GM18868 (cell line): Measurements from ENCODE around the gene TBC1D2.

ENCODE experiments used
- ATAC-seq: cut with Tn5 transposase; IDR thresholded peaks from one replicate; pipeline ENCODE4 v1.9.1; 2021; ENCODE audit warnings: mild to moderate bottlenecking, moderate library complexity; ENCODE audit not compliant: unreplicated experiment

Gene TBC1D2

GRCh38 chr9:98219364-98219716 is 36.1 kb downstream of the TBC1D2 start:
- ATAC-seq, result no peak

- ATAC-seq, result no peak
Observed at GRCh38 chr9:98218562-98219363, 36.7 kb downstream of the TBC1D2 start.

- no peak for ATAC-seq
Observed at GRCh38 chr9:98217255-98217654, 38.2 kb downstream of the TBC1D2 start.

GRCh38 chr9:98216391-98216790 is 39.1 kb downstream of the TBC1D2 start:
- ATAC-seq, result no peak

- ATAC-seq, result no peak
Observed at GRCh38 chr9:98215821-98216220, 39.6 kb downstream of the TBC1D2 start.

- no peak for ATAC-seq
Observed at GRCh38 chr9:98215271-98215670, 40.2 kb downstream of the TBC1D2 start.

- ATAC-seq, result no peak
Observed at GRCh38 chr9:98214811-98215210, 40.6 kb downstream of the TBC1D2 start.

GRCh38 chr9:98211260-98211659 is 44.2 kb downstream of the TBC1D2 start:
- no peak for ATAC-seq

- no peak for ATAC-seq
Observed at GRCh38 chr9:98210435-98210834, 45.0 kb downstream of the TBC1D2 start.

GRCh38 chr9:98209530-98209929 is 45.9 kb downstream of the TBC1D2 start:
- no peak for ATAC-seq

GRCh38 chr9:98208635-98209034 is 46.8 kb downstream of the TBC1D2 start:
- ATAC-seq, result no peak

- no peak for ATAC-seq
Observed at GRCh38 chr9:98207606-98208005, 47.8 kb downstream of the TBC1D2 start.

GRCh38 chr9:98206754-98207153 is 48.7 kb downstream of the TBC1D2 start:
- no peak for ATAC-seq

GRCh38 chr9:98204692-98205091 is 50.8 kb downstream of the TBC1D2 start:
- ATAC-seq, result no peak

GRCh38 chr9:98203153-98203552 is 52.3 kb downstream of the TBC1D2 start:
- no peak for ATAC-seq

GRCh38 chr9:98202252-98202651 is 53.2 kb downstream of the TBC1D2 start:
- ATAC-seq, result no peak

- no peak for ATAC-seq
Observed at GRCh38 chr9:98201749-98202148, 53.7 kb downstream of the TBC1D2 start.

- peak; percentile 70 for ATAC-seq
Observed at GRCh38 chr9:98201102-98201501, 54.3 kb downstream of the TBC1D2 start.

GRCh38 chr9:98199388-98200033 is 55.9 kb downstream of the TBC1D2 start:
- ATAC-seq, result no peak

- no peak for ATAC-seq
Observed at GRCh38 chr9:98195671-98196070, 59.8 kb downstream of the TBC1D2 start.

GRCh38 chr9:98193336-98193944 is 62.0 kb downstream of the TBC1D2 start:
- no peak for ATAC-seq
